Astrocyte (in vitro differentiated cells and primary cell): ENCODE data around the gene SLC9A3.

Experiments used
- CTCF ChIP-seq: IDR thresholded peaks from 2 replicates; pipeline ENCODE4 v1.5.1; 2011; ENCODE audit warnings: low read depth, mild to moderate bottlenecking, inconsistent platforms, low read length, moderate library complexity; ENCODE audit not compliant: insufficient read depth
- EZH2 ChIP-seq: IDR thresholded peaks from 2 replicates; pipeline ENCODE4 v1.6.1; 2012; ENCODE audit warnings: mild to moderate bottlenecking, low read length, inconsistent platforms; ENCODE audit not compliant: insufficient read depth

- TF ChIP-seq CTCF, result no peak
- TF ChIP-seq EZH2, result no peak
These were observed 89.7 kb downstream of the SLC9A3 start for GRCh38 chr5:434443-435146.
